Small intestine (tissue), 7 donors: ENCODE data around the gene LSM7. TPM values are rescaled to one million over a fixed set of nuclear protein-coding genes. Genes with fewer than 3 reads are reported as not detected.
"Not testable (repeated sequence)": the region's sequence is repeated elsewhere in the genome, so short reads cannot be mapped to it uniquely, and the experiment has no call there.

Experiments
- DNase-seq, 2 donors: peaks; one replicate each; pipeline versions ENCODE4 v3.0.0 to v3.0.0-alpha.2; 2013
- FAIRE-seq: peaks from 2 replicates; lab custom pipeline; 2012; peaks lifted over from hg19 to GRCh38; lab: Jason Lieb, UNC
- H3K27ac ChIP-seq, 3 donors: one replicate each; pipeline ENCODE4 v1.5.1; 2013; ENCODE audit warnings: low read length in 2 of 3, mild to moderate bottlenecking in 2 of 3, control low read depth in 1 of 3, inconsistent platforms in 1 of 3, low read depth in 1 of 3, moderate library complexity in 1 of 3
- H3K27me3 ChIP-seq, 3 donors: one replicate each; pipeline ENCODE4 v1.6.1; 2013; ENCODE audit warnings: low read length in 3 of 3, inconsistent platforms in 1 of 3; ENCODE audit not compliant: control insufficient read depth in 3 of 3, insufficient read depth in 3 of 3
- H3K36me3 ChIP-seq, 3 donors: one replicate each; pipeline ENCODE4 v1.6.1; 2013; ENCODE audit warnings: low read length in 3 of 3, inconsistent platforms in 1 of 3, low read depth in 1 of 3, mild to moderate bottlenecking in 1 of 3, moderate library complexity in 1 of 3; ENCODE audit not compliant: control insufficient read depth in 3 of 3, insufficient read depth in 2 of 3
- H3K4me1 ChIP-seq, 3 donors: one replicate each; pipeline ENCODE4 v1.6.1; 2013; ENCODE audit warnings: low read length in 2 of 3, inconsistent platforms in 1 of 3, low read depth in 1 of 3, mild to moderate bottlenecking in 1 of 3, moderate library complexity in 1 of 3; ENCODE audit not compliant: control insufficient read depth in 3 of 3, insufficient read depth in 2 of 3
- H3K4me3 ChIP-seq, 3 donors: one replicate each; pipeline ENCODE4 v1.5.1; 2013; ENCODE audit warnings: low read length in 3 of 3, control low read depth in 1 of 3, inconsistent platforms in 1 of 3, low read depth in 1 of 3, mild to moderate bottlenecking in 1 of 3, moderate library complexity in 1 of 3
- H3K9me3 ChIP-seq, 2 donors: one replicate each; pipeline ENCODE4 v1.6.1; 2013; ENCODE audit warnings: low read depth in 1 of 2, low read length in 1 of 2; ENCODE audit not compliant: control insufficient read depth in 2 of 2, insufficient read depth in 1 of 2
- WGBS, 3 donors: extraction: QIAGEN DNeasy Blood & Tissue Kit; methylation state at CpG; one replicate each; pipeline ENCODE4 v1.1.7; 2013; 5-methylcytosine and 5-hydroxymethylcytosine counted together
- polyA plus RNA-seq, 4 donors: library from polyadenylated mRNA; stranded (reverse) in 3 of 4; unstranded in 1 of 4; fragments of 200-250 nt in 3 of 4; fragments of 120-200 nt in 1 of 4; gene quantifications; one replicate each; pipeline versions ENCODE4 v1.2.1 to v1.2.3, GENCODE V29; 2013
- donor health status: healthy with polysubstance abuse.
- donor health status: control.
- donor health status: control.
- donor health status: Bipolar disorder and iron deficiency.
- donor health status: healthy.

LSM7 gene
- polyA plus RNA-seq, 4 donors: 145 to 471 (median 283) TPM

DNA sequence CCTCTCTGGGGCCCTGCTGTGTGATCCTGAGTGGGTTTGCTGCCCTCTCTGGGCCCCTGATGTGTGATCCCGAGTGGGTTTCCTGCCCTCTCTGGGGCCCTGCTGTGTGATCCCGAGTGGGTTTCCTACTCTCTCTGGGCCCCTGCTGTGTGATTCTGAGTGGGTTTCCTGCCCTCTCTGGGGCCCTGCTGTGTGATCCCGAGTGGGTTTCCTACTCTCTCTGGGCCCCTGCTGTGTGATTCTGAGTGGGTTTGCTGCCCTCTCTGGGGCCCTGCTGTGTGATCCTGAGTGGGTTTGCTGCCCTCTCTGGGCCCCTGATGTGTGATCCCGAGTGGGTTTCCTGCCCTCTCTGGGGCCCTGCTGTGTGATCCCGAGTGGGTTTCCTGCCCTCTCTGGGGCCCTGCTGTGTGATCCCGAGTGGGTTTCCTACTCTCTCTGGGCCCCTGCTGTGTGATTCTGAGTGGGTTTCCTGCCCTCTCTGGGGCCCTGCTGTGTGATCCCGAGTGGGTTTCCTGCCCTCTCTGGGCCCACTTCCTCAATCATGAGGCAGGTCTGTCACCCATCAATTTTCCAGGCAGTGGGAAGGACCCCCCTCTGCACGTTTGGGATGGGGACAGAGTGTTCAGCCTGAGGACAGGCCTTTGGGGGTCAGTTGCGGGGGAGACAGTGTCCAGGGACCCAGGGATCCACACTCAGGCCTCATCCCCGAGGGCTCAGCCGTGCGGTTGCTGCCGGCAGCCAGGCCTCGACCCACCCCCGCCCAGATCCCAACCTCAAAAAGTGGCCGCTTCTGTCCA lies 46.9 kb downstream of the LSM7 start:
- whole genome bisulfite sequencing, 3 donors: 17 to 28% (median 21%) methylated on average over 13 to 16 of the region's 16 CpGs
- peak overlapping the region in 2 of 3 donors; percentile 28 to 58 for H3K27ac ChIP-seq
- H3K4me3 ChIP-seq: peak overlapping the region in 2 of 3 donors; percentile 10 to 27
- not testable (repeated sequence) for FAIRE-seq, DNase-seq, H3K36me3 ChIP-seq, H3K9me3 ChIP-seq
- H3K27me3 ChIP-seq: peaks cover 0 to 36% (median 0%) of the 10 kb centered on the region in 3 donors
- peaks cover 0 to 16% (median 0%) of the 10 kb centered on the region in 3 donors for H3K4me1 ChIP-seq

- 35 to 66% (median 50%) methylated on average over 25 to 26 of the region's 26 CpGs for whole genome bisulfite sequencing, 3 donors
- no peak for DNase-seq
- Histone ChIP-seq H3K9me3 (no peaks in the 10 kb centered on the region), H3K4me1 (peaks cover 0 to 16% (median 0%) of the 10 kb centered on the region in 3 donors), H3K27ac (no peak overlapping the region), H3K4me3 (no peak overlapping the region), H3K27me3 (peaks cover 0 to 29% (median 0%) of the 10 kb centered on the region in 3 donors), H3K36me3 (peaks cover 0 to 8% (median 0%) of the 10 kb centered on the region in 3 donors)
- FAIRE-seq: no peak
Observed at GRCh38 chr19:2280633-2281264, 47.6 kb downstream of the LSM7 start.

DNA sequence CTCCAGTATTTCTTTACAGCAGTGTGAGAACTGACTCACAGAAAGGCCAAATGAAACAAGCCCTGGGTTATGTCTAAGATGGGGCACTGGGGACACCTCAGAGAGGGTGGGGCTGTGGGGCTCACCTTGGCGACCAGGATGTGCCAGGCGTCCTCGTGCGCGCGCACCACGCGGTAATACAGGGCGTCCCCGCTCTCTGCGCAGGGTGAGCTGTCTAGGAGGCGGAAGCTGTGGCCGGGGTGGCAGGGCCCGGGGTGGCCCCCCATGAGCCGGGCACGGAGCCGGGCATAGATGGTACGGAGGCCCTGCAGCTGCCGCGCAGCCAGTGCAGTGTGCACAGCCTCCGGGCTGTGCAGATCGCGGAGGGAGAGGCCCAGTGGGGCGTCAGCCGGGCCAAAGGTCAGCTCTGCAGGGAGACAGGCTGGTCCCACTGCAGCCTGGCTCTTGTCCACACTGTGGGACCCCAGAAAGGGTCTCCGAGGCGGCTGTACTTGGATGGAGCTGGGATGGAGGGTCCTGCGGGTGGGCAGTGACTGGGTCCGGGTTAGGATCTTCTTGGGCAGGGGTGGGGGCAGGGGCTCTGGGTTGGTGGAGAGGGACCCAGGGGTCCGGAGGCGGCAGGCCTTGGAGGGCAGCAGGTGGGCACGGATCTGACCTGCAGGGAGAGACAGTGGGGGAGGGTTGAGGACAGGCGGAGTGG lies 49.8 kb downstream of the LSM7 start:
- FAIRE-seq (no peak), DNase-seq (peak; percentile 49 to 87)
- Histone ChIP-seq H3K4me3 (no peak overlapping the region), H3K4me1 (peaks cover 0 to 22% (median 2%) of the 10 kb centered on the region in 3 donors), H3K9me3 (no peaks in the 10 kb centered on the region), H3K27ac (no peak overlapping the region), H3K27me3 (peaks cover 0 to 25% (median 0%) of the 10 kb centered on the region in 3 donors), H3K36me3 (peaks cover 0 to 24% (median 0%) of the 10 kb centered on the region in 3 donors)
- 25 to 67% (median 45%) methylated on average over 28 to 33 of the region's 33 CpGs for WGBS, 3 donors

- H3K4me1 ChIP-seq: peaks cover 2 to 31% (median 2%) of the 10 kb centered on the region in 3 donors
- H3K36me3 ChIP-seq: peaks cover 2 to 38% (median 8%) of the 10 kb centered on the region in 3 donors
- H3K4me3 ChIP-seq: no peak overlapping the region
- peaks cover 0 to 13% (median 0%) of the 10 kb centered on the region in 3 donors for H3K27me3 ChIP-seq
- no peak overlapping the region for H3K27ac ChIP-seq
- FAIRE-seq (no peak), DNase-seq (no peak)
- no peaks in the 10 kb centered on the region for H3K9me3 ChIP-seq
- 80 to 81% (median 81%) methylated on average over 9 of the region's 9 CpGs for WGBS, 3 donors
Observed at GRCh38 chr19:2277138-2277537, 51.2 kb downstream of the LSM7 start.

GRCh38 chr19:2276429-2276986 lies 51.9 kb downstream of the LSM7 start:
- Histone ChIP-seq H3K27ac (no peak overlapping the region), H3K9me3 (no peaks in the 10 kb centered on the region), H3K36me3 (peaks cover 2 to 44% (median 12%) of the 10 kb centered on the region in 3 donors), H3K4me3 (no peak overlapping the region), H3K4me1 (peaks cover 5 to 31% (median 6%) of the 10 kb centered on the region in 3 donors), H3K27me3 (peaks cover 0 to 7% (median 0%) of the 10 kb centered on the region in 3 donors)
- 81 to 90% (median 86%) methylated on average over 28 of the region's 28 CpGs for WGBS, 3 donors
- no peak for DNase-seq
- no peak for FAIRE-seq

DNA sequence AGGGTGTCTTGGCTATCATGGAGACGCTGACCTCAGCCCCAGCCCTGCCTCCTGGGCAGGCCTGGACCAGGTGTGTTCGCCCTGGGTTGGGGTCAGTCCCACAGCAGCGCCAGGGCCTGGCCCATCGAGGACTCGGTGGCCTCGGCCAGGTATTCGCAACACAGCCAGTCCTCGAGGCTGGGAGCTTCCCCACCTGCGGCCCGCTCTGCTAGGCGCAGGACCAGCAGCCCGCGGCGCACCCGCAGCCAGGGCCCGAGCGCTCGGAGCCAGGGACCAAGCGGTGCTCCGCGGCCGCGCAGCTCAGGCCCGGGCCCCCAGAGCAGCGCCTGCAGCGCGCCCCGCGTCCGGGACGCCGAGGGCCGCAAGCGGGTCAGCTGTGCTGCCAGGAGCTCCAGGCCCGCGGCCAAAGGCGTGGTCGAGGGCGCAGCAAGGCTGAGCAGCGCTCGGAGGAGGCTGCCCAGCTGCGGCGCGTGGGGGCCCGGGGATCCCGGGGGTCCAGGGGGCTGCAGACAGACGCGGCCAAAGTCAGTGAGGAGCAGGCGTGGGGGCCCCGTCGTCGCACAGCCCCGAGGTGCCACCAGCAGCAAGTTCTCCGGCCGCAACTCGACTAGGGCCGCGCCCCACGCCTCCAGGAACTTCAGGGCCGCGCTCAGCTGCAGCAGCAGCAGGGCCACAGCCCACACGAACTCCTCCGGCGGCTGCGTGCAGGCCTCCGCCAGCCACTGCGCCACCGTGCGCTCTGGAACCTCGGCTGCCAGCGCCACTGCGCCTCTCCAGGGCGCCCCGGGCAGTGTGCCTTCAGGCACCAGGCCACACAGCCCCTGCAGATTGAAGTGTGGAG lies 52.6 kb downstream of the LSM7 start:
- Histone ChIP-seq H3K4me1 (peaks cover 5 to 35% (median 6%) of the 10 kb centered on the region in 3 donors), H3K27me3 (peaks cover 0 to 5% (median 0%) of the 10 kb centered on the region in 3 donors), H3K36me3 (peaks cover 2 to 51% (median 13%) of the 10 kb centered on the region in 3 donors), H3K4me3 (no peak overlapping the region), H3K27ac (no peak overlapping the region), H3K9me3 (no peaks in the 10 kb centered on the region)
- WGBS, 3 donors: 54 to 80% (median 70%) methylated on average over 42 to 74 of the region's 74 CpGs
- peak in 1 of 2 donors; percentile 62 for DNase-seq
- FAIRE-seq: no peak

DNA sequence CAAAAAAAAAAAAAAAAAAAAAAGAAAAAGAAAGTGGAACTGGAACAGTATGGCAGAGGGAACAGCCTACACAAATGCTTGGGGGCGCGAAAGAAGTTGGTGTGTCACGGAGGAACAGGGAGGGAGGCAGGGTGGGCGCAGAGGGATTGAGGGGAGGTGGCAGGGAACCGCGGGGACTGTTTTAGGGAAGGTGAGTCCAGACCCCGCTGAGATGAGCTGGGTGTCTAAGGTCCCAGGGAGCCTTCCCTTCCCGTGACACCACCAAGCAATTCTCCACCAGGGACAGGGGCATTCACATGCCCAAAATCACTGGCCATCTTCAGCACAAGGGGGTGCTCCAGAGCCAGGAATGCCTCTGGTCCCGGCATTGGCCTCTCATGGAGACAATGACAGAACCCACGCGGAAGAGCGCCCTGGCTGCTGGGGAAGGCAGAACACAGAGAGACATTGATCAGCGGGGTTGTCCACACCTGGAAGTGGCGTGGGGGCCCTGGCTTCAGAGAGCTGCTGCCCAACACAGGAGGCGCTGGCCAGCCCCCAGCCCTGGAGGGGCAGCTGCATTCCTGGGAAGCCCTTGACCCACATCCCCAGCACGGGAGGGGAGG lies 53.4 kb downstream of the LSM7 start:
- H3K27ac ChIP-seq: no peak overlapping the region
- H3K9me3 ChIP-seq: no peaks in the 10 kb centered on the region
- H3K27me3 ChIP-seq: no peaks in the 10 kb centered on the region
- H3K36me3 ChIP-seq: peaks cover 2 to 51% (median 13%) of the 10 kb centered on the region in 3 donors
- WGBS, 3 donors: 45 to 55% (median 55%) methylated on average over 16 of the region's 16 CpGs
- H3K4me1 ChIP-seq: peaks cover 5 to 35% (median 6%) of the 10 kb centered on the region in 3 donors
- peak; percentile 76 to 80 for DNase-seq
- no peak for FAIRE-seq
- no peak overlapping the region for H3K4me3 ChIP-seq
